GM21526 (cell line): ENCODE results near the gene EIF5.
A peak's percentile ranks its signal among the peaks of the same experiment; 100 is the strongest.

ENCODE experiments used
- ATAC-seq: cut with Tn5 transposase; IDR thresholded peaks from one replicate; pipeline ENCODE4 v1.9.1; 2021; ENCODE audit warnings: moderate library complexity; ENCODE audit not compliant: unreplicated experiment, low FRiP score

Gene EIF5

GRCh38 chr14:103333754-103334643 is at the start of gene EIF5:
Gene EIF5 (plus strand): TSS chr14:103334237. CDS start chr14:103335861, 1,624 bp downstream.
- ATAC-seq, result peak; percentile 82

GRCh38 chr14:103284574-103285467 is 49.2 kb upstream of the EIF5 start:
- ATAC-seq, result no peak

- no peak for ATAC-seq
These were observed 47.6 kb upstream of the EIF5 start for GRCh38 chr14:103286460-103286859.

- no peak for ATAC-seq
These were observed 46.8 kb upstream of the EIF5 start for GRCh38 chr14:103286968-103287850.

GRCh38 chr14:103288076-103288766 is 45.8 kb upstream of the EIF5 start:
- no peak for ATAC-seq

GRCh38 chr14:103290056-103290455 is 44.0 kb upstream of the EIF5 start:
- no peak for ATAC-seq

- ATAC-seq, result no peak
These were observed 43.5 kb upstream of the EIF5 start for GRCh38 chr14:103290494-103290893.

- ATAC-seq, result no peak
These were observed 43.1 kb upstream of the EIF5 start for GRCh38 chr14:103290961-103291360.

DNA sequence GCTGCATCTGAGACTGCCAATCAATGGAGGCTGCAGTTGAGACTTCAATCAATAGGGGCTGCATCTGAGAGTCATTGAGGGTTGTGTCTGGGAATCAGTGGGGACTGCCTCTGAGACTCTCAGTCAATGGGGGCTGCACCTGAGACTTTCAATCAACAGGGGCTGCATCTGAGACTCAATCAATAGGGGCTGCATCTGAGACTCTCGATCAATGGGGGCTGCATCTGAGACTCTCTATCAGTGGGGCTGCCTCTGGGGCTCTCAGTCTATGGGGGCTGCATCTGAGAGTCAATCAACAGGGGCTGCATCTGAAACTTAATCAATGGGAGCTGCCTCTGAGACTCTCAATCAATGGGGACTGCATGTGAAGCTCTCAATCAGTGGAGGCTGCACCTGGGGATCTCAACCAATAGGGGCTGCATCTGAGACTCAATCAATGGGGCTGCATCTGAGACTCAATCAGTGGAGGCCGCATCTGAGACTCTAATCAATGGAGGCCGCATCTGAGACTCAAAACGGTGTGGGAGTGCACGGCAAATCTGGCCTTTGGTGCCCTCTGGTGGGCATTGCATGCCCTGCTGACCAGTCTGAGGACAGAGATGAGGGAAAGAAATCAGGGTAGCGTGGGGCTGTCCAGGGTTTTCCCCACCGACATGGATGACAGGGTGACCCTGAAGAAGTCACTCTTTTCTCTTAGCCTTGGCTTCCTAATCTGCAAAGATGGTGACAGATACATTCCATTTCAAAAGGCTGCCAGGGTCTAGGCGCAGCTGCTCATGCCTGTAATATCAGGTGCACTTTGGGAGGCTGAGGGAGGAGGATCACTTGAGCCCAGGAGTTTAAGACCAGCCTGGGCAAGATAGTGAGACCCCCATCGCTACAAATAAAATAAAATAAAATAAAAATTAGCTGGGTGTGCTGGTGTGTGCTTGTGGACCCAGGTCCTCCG is 41.3 kb upstream of the EIF5 start:
- peak; percentile 61 for ATAC-seq

GRCh38 chr14:103293465-103293864 is 40.6 kb upstream of the EIF5 start:
- ATAC-seq, result no peak

GRCh38 chr14:103294091-103294490 is 39.9 kb upstream of the EIF5 start:
- ATAC-seq, result no peak

DNA sequence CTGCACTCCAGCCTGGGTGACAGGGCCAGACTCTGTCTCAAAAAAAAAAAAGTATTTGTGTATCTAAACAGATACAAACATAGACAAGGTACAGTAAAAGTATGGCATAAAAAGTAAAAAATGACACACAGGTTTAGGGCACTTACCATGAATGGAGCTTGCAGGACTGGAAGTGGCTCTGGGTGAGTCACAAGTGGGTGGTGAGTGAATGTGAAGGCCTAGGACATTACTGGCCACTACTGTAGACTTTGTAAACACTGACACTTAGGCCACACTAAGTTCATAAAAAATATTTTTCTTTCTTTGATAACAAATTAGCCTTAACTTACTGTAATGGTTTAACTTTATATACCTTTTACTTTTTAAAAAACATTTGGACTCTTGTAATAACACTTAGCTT is 38.0 kb upstream of the EIF5 start:
- no peak for ATAC-seq

- no peak for ATAC-seq
These were observed 37.0 kb upstream of the EIF5 start for GRCh38 chr14:103296987-103297386.

DNA sequence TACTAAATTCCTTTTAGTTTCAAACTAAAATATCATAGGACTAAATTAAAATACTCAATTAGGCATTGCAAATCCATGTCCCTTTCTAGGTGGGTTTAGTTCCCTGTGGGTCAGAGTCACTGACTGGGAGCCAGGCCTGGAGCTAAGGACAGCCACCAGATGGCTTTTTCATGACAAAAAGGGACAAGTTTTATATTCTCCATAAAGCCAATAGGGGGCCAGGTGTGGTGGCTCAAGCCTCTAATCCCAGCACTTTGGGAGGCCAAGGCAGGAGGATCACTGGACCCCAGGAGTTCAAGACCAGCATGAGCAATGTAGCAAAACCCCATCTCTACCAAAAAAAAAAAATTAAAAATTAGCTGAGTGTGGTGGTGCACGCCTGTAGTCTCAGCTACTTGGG is 35.4 kb upstream of the EIF5 start:
- ATAC-seq, result no peak

GRCh38 chr14:103301512-103302354 is 32.3 kb upstream of the EIF5 start:
- ATAC-seq, result no peak

DNA sequence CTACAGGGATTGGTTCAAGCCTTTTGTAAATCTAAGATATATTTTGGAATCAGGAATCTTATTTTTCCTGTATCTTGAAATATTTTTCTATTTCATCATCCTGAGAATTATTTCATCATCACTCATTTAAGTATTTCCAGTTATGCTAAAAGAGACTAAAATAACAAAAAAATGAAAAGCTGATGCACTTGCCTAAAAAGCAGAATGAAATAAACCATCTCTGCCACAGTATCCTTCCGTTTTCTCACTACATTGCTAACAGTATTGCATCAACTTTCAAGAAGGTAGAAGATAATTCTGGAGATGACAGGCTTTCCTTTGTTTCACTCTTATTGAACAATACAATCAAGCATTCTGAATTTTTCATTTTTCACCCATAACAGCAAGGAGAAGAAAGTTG is 31.1 kb upstream of the EIF5 start:
- no peak for ATAC-seq

GRCh38 chr14:103304706-103305105 is 29.3 kb upstream of the EIF5 start:
- no peak for ATAC-seq
